K562 (cell line): Measurements from ENCODE around the gene TCF20.

Experiments used
- EP300 ChIP-seq: IDR thresholded peaks from 2 replicates; pipeline ENCODE4 v1.6.1; 2012; ENCODE audit warnings: low read length, improper control_type of control experiment
- GTF2F1 ChIP-seq: IDR thresholded peaks from 2 replicates; pipeline ENCODE4 v1.6.1; 2011; ENCODE audit warnings: low read depth, low read length, improper control_type of control experiment
- MLX ChIP-seq, 2 experiments: fragments of 450-650 bp in 1 of 2; sonication (generic) in 1 of 2; formaldehyde crosslinking; conservative IDR thresholded peaks; 2 replicates each; pipeline versions ENCODE4 v1.4.0 to v1.8.1; 2020 to 2022; ENCODE audit warnings: mild to moderate bottlenecking in 1 of 2, missing genetic modification reagents in 1 of 2
- MTA3 ChIP-seq: fragments of 450-650 bp; formaldehyde crosslinking; IDR thresholded peaks from 2 replicates; pipeline ENCODE4 v1.6.1; 2017; ENCODE audit warnings: mild to moderate bottlenecking, borderline replicate concordance
- SIN3B ChIP-seq: fragments of 450-650 bp; IDR thresholded peaks from 2 replicates; pipeline ENCODE4 v1.6.1; 2017; ENCODE audit warnings: low read depth, mild to moderate bottlenecking, moderate library complexity
- USF2 ChIP-seq: sonication (generic); formaldehyde crosslinking; IDR thresholded peaks from 2 replicates; pipeline ENCODE4 v1.5.0; 2020; ENCODE audit warnings: missing genetic modification reagents
- ZNF311 ChIP-seq: fragments of 250-450 bp; sonication (Bioruptor Pico); IDR thresholded peaks from 2 replicates; pipeline ENCODE4 v1.4.0; 2020; ENCODE audit warnings: mild to moderate bottlenecking, moderate library complexity
- TF ChIP-seq, protein P1 (sequence below): fragments of 200-800 bp; sonication (Bioruptor generic); IDR thresholded peaks from 2 replicates; pipeline ENCODE4 v1.6.1; 2017; ENCODE audit warnings: missing genetic modification characterization, missing compliant biosample characterization
- TF ChIP-seq, protein P2 (sequence below): fragments of 150-350 bp; IDR thresholded peaks from 2 replicates; pipeline ENCODE4 v1.6.1; 2014; ENCODE audit warnings: low read depth, mild to moderate bottlenecking, low read length, borderline replicate concordance
- TF ChIP-seq, protein P3 (sequence below): sonication (generic); formaldehyde crosslinking; IDR thresholded peaks from 2 replicates; pipeline ENCODE4 v1.8.1; 2022; ENCODE audit warnings: missing genetic modification reagents

GRCh38 chr22:42313204-42313603 is 42.8 kb upstream of the TCF20 start:
- TF ChIP-seq, protein P1, sequence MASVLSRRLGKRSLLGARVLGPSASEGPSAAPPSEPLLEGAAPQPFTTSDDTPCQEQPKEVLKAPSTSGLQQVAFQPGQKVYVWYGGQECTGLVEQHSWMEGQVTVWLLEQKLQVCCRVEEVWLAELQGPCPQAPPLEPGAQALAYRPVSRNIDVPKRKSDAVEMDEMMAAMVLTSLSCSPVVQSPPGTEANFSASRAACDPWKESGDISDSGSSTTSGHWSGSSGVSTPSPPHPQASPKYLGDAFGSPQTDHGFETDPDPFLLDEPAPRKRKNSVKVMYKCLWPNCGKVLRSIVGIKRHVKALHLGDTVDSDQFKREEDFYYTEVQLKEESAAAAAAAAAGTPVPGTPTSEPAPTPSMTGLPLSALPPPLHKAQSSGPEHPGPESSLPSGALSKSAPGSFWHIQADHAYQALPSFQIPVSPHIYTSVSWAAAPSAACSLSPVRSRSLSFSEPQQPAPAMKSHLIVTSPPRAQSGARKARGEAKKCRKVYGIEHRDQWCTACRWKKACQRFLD (CRISPR knock-in tag) = no peak
- TF ChIP-seq ZNF311 (CRISPR knock-in tag) (no peak), EP300 (no peak), MTA3 (no peak), USF2 (CRISPR knock-in tag) (no peak), GTF2F1 (no peak), MLX (CRISPR knock-in tag; conservative IDR thresholded peaks at IDR 0.05) (no peak), SIN3B (no peak)
- TF ChIP-seq, protein P2, sequence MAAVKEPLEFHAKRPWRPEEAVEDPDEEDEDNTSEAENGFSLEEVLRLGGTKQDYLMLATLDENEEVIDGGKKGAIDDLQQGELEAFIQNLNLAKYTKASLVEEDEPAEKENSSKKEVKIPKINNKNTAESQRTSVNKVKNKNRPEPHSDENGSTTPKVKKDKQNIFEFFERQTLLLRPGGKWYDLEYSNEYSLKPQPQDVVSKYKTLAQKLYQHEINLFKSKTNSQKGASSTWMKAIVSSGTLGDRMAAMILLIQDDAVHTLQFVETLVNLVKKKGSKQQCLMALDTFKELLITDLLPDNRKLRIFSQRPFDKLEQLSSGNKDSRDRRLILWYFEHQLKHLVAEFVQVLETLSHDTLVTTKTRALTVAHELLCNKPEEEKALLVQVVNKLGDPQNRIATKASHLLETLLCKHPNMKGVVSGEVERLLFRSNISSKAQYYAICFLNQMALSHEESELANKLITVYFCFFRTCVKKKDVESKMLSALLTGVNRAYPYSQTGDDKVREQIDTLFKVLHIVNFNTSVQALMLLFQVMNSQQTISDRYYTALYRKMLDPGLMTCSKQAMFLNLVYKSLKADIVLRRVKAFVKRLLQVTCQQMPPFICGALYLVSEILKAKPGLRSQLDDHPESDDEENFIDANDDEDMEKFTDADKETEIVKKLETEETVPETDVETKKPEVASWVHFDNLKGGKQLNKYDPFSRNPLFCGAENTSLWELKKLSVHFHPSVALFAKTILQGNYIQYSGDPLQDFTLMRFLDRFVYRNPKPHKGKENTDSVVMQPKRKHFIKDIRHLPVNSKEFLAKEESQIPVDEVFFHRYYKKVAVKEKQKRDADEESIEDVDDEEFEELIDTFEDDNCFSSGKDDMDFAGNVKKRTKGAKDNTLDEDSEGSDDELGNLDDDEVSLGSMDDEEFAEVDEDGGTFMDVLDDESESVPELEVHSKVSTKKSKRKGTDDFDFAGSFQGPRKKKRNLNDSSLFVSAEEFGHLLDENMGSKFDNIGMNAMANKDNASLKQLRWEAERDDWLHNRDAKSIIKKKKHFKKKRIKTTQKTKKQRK = no peak
- TF ChIP-seq, protein P3, sequence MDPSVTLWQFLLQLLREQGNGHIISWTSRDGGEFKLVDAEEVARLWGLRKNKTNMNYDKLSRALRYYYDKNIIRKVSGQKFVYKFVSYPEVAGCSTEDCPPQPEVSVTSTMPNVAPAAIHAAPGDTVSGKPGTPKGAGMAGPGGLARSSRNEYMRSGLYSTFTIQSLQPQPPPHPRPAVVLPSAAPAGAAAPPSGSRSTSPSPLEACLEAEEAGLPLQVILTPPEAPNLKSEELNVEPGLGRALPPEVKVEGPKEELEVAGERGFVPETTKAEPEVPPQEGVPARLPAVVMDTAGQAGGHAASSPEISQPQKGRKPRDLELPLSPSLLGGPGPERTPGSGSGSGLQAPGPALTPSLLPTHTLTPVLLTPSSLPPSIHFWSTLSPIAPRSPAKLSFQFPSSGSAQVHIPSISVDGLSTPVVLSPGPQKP (CRISPR knock-in tag) = no peak
